ENCODE measurements around the gene PEX11G.

- TF ChIP-seq, protein P1, sequence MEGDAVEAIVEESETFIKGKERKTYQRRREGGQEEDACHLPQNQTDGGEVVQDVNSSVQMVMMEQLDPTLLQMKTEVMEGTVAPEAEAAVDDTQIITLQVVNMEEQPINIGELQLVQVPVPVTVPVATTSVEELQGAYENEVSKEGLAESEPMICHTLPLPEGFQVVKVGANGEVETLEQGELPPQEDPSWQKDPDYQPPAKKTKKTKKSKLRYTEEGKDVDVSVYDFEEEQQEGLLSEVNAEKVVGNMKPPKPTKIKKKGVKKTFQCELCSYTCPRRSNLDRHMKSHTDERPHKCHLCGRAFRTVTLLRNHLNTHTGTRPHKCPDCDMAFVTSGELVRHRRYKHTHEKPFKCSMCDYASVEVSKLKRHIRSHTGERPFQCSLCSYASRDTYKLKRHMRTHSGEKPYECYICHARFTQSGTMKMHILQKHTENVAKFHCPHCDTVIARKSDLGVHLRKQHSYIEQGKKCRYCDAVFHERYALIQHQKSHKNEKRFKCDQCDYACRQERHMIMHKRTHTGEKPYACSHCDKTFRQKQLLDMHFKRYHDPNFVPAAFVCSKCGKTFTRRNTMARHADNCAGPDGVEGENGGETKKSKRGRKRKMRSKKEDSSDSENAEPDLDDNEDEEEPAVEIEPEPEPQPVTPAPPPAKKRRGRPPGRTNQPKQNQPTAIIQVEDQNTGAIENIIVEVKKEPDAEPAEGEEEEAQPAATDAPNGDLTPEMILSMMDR (IDR thresholded peaks at IDR 0.05; ENCODE audit: poor library complexity, severe bottlenecking) = no peak
- no peak for TF ChIP-seq POLR2AphosphoS5 (IDR thresholded peaks at IDR 0.05)
- TF ChIP-seq EP300 (conservative IDR thresholded peaks at IDR 0.05; ENCODE audit: poor library complexity, severe bottlenecking) = no peak
- no peak for TF ChIP-seq TAF1 (IDR thresholded peaks at IDR 0.05; ENCODE audit: low read depth)
These were observed 47.2 kb downstream of the PEX11G start for GRCh38 chr19:7441468-7442146.
